Stomach (tissue), 4 donors: ENCODE results near the gene PLEKHH2.
A peak's percentile ranks its signal among the peaks of the same experiment; 100 is the strongest.

ENCODE experiments used
- CTCF ChIP-seq, 7 experiments: fragments of 450-650 bp in 4 of 7; fragments of 200-600 bp in 3 of 7; sonication (generic) in 3 of 7; IDR thresholded peaks; one replicate each; pipeline ENCODE4 v1.5.1; 2016 to 2019; ENCODE audit warnings: antibody characterized with exemption in 7 of 7, control low read depth in 2 of 7, mild to moderate bottlenecking in 1 of 7
- POLR2A ChIP-seq, 4 donors: fragments of 450-650 bp; IDR thresholded peaks; one replicate each; pipeline ENCODE4 v1.6.1; 2016; ENCODE audit warnings: antibody characterized with exemption in 4 of 4, control low read depth in 2 of 4, mild to moderate bottlenecking in 1 of 4, moderate library complexity in 1 of 4
- POLR2AphosphoS5 ChIP-seq, 3 donors: sonication (generic); formaldehyde crosslinking; IDR thresholded peaks; one replicate each; pipeline ENCODE4 v1.6.1; 2016; ENCODE audit warnings: antibody characterized with exemption in 3 of 3

GRCh38 chr2:43609290-43609918 is 27.7 kb upstream of the PLEKHH2 start:
- no peak for TF ChIP-seq POLR2A (IDR thresholded peaks at IDR 0.05)
- TF ChIP-seq CTCF (IDR thresholded peaks at IDR 0.05) = peak in 5 of 7 experiments; percentile 42 to 68 (median 62)
- no peak for TF ChIP-seq POLR2AphosphoS5 (IDR thresholded peaks at IDR 0.05)
